RWPE2 (cell line): ENCODE results near the gene DHRS3.
A peak's percentile ranks its signal among the peaks of the same experiment; 100 is the strongest.

Experiments used
- ATAC-seq: fragments of 200-7000 bp; cut with Tn5 transposase; 3 replicates; pipeline ENCODE4 v1.9.1; 2021; ENCODE audit warnings: low read depth
- DNase-seq: peaks from one replicate; pipeline ENCODE4 v3.0.0-alpha.2; 2020; ENCODE audit warnings: low spot score
- H3K27ac ChIP-seq: fragments of 450-650 bp; 2 replicates; pipeline ENCODE4 v1.5.1; 2017; ENCODE audit warnings: mild to moderate bottlenecking; ENCODE audit not compliant: poor library complexity, severe bottlenecking
- H3K27me3 ChIP-seq: fragments of 250-450 bp; sonication (Bioruptor Pico); 2 replicates; pipeline ENCODE4 v1.5.1; 2021; ENCODE audit warnings: mild to moderate bottlenecking, moderate library complexity; ENCODE audit not compliant: insufficient read depth, poor library complexity, severe bottlenecking
- H3K36me3 ChIP-seq: fragments of 250-450 bp; sonication (Bioruptor Pico); 2 replicates; pipeline ENCODE4 v1.5.1; 2020; ENCODE audit warnings: low read depth, mild to moderate bottlenecking, moderate library complexity
- H3K4me1 ChIP-seq: fragments of 250-450 bp; sonication (Bioruptor Pico); 2 replicates; pipeline ENCODE4 v1.5.1; 2021; ENCODE audit warnings: mild to moderate bottlenecking, moderate library complexity; ENCODE audit not compliant: insufficient read depth, poor library complexity, severe bottlenecking
- H3K4me3 ChIP-seq: fragments of 250-450 bp; sonication (Bioruptor Pico); 2 replicates; pipeline ENCODE4 v1.5.1; 2021; ENCODE audit warnings: mild to moderate bottlenecking, moderate library complexity; ENCODE audit not compliant: severe bottlenecking
- H3K9me3 ChIP-seq: fragments of 250-450 bp; sonication (Bioruptor Pico); 2 replicates; pipeline ENCODE4 v1.5.1; 2021; ENCODE audit warnings: mild to moderate bottlenecking, moderate library complexity; ENCODE audit not compliant: severe bottlenecking
- CTCF ChIP-seq: fragments of 450-650 bp; IDR thresholded peaks from one replicate; pipeline ENCODE4 v1.5.1; 2017; ENCODE audit warnings: mild to moderate bottlenecking, moderate library complexity; ENCODE audit not compliant: poor library complexity, severe bottlenecking

The DHRS3 gene

GRCh38 chr1:12593621-12594066, 24.4 kb downstream of the DHRS3 start:
- H3K27me3 ChIP-seq, result no peaks in the 10 kb centered on the region
- peak; percentile 26; the same call in 2 of the 3 replicates for ATAC-seq
- H3K27ac ChIP-seq, result peak overlapping the region; percentile 22
- peaks cover 28% of the 10 kb centered on the region for H3K4me1 ChIP-seq
- no peak for TF ChIP-seq CTCF
- no peaks in the 10 kb centered on the region; the same call in 1 of the 2 replicates for H3K36me3 ChIP-seq
- no peaks in the 10 kb centered on the region for H3K9me3 ChIP-seq
- H3K4me3 ChIP-seq, result no peak overlapping the region
- no peak for DNase-seq

GRCh38 chr1:12592496-12592895, 25.5 kb downstream of the DHRS3 start:
- Histone ChIP-seq H3K27ac (no peak overlapping the region), H3K27me3 (no peaks in the 10 kb centered on the region), H3K4me3 (no peak overlapping the region), H3K4me1 (peaks cover 28% of the 10 kb centered on the region), H3K36me3 (no peaks in the 10 kb centered on the region; the same call in 1 of the 2 replicates), H3K9me3 (no peaks in the 10 kb centered on the region)
- no peak for TF ChIP-seq CTCF
- DNase-seq (no peak), ATAC-seq (no peak)

GRCh38 chr1:12591267-12591938, 26.6 kb downstream of the DHRS3 start:
- ATAC-seq, result no peak
- H3K27ac ChIP-seq, result no peak overlapping the region
- H3K9me3 ChIP-seq, result no peaks in the 10 kb centered on the region
- no peaks in the 10 kb centered on the region for H3K27me3 ChIP-seq
- no peak for DNase-seq
- no peak for TF ChIP-seq CTCF
- peaks cover 24% of the 10 kb centered on the region for H3K4me1 ChIP-seq
- H3K4me3 ChIP-seq, result no peak overlapping the region
- no peaks in the 10 kb centered on the region; the same call in 1 of the 2 replicates for H3K36me3 ChIP-seq

- Histone ChIP-seq H3K27me3 (no peaks in the 10 kb centered on the region), H3K4me1 (peaks cover 7% of the 10 kb centered on the region), H3K36me3 (no peaks in the 10 kb centered on the region; the same call in 1 of the 2 replicates), H3K4me3 (no peak overlapping the region), H3K27ac (no peak overlapping the region), H3K9me3 (no peaks in the 10 kb centered on the region)
- no peak for TF ChIP-seq CTCF
- ATAC-seq (no peak), DNase-seq (no peak)
These were observed 29.3 kb downstream of the DHRS3 start for GRCh38 chr1:12588695-12589094.
